Measurements from ENCODE around the gene AATF. TPM values are rescaled to one million over a fixed set of nuclear protein-coding genes. Genes with fewer than 3 reads are reported as not detected.

AATF gene
- total and polyA plus RNA-seq, 2 experiments from 2014 or later = 31.2 to 35.7 TPM

Small RNA genes lying within 50 kb of the gene (microRNA-seq; reads per million reads assigned to microRNA genes)
- not detected for gene MIR2909

Small RNA genes lying within 50 kb of the gene (small RNA-seq; reads per million reads assigned to genes)
- gene AC243773.2 = not detected
- gene MIR2909 = not detected

Other genes with a start within 250 kb of the AATF start
- gene LHX1, start 11.5 kb upstream of the AATF start, total RNA-seq = not detected in 2 replicates
- 0.35 TPM in 1 of 2 replicates, not detected in the other for gene LHX1, start 11.5 kb upstream of the AATF start, polyA plus RNA-seq

Data from hepatocyte (in vitro differentiated cells).